SK-N-MC (cell line): ENCODE results near the gene PTTG1IP2.

ENCODE experiments used
- EZH2 ChIP-seq: fragments of 200-600 bp; sonication (generic); IDR thresholded peaks from one replicate; pipeline ENCODE4 v1.6.1; 2017; ENCODE audit warnings: antibody characterized with exemption
- FOXP2 ChIP-seq: optimal IDR thresholded peaks from 2 replicates; pipeline ENCODE3; 2011; ENCODE audit warnings: mild to moderate bottlenecking, moderate library complexity; ENCODE audit not compliant: insufficient read depth; ENCODE audit errors: extremely low read length, control extremely low read depth
- POLR2AphosphoS5 ChIP-seq: IDR thresholded peaks from 2 replicates; pipeline ENCODE4 v1.6.1; 2012; ENCODE audit warnings: mild to moderate bottlenecking, low read depth, low read length, borderline replicate concordance

- no peak for TF ChIP-seq FOXP2
- no peak for TF ChIP-seq POLR2AphosphoS5
- no peak for TF ChIP-seq EZH2
Observed at GRCh38 chr7:90433221-90433620, 36.2 kb upstream of the PTTG1IP2 start.
